Mucosa of descending colon (tissue), 3 donors: Measurements from ENCODE around the gene CHCHD4. TPM values are rescaled to one million over a fixed set of nuclear protein-coding genes. Genes with fewer than 3 reads are reported as not detected.

Experiments
- ATAC-seq: fragments of 200-7000 bp; cut with Tn5 transposase; one replicate; pipeline ENCODE4 v1.9.1; 2020; ENCODE audit warnings: mild to moderate bottlenecking, moderate library complexity
- DNase-seq, 3 donors: peaks; one replicate each; pipeline ENCODE4 v3.0.0-alpha.2; 2020
- H3K36me3 ChIP-seq: fragments of 200-600 bp; one replicate; pipeline ENCODE4 v1.8.0; 2021; ENCODE audit warnings: low read depth, mild to moderate bottlenecking
- H3K4me1 ChIP-seq: fragments of 200-600 bp; one replicate; pipeline ENCODE4 v1.8.0; 2021; ENCODE audit warnings: low read depth, mild to moderate bottlenecking
- H3K4me3 ChIP-seq: fragments of 200-600 bp; one replicate; pipeline ENCODE4 v1.8.0; 2021; ENCODE audit warnings: mild to moderate bottlenecking
- H3K9me3 ChIP-seq: fragments of 200-600 bp; one replicate; pipeline ENCODE4 v1.8.0; 2021; ENCODE audit warnings: mild to moderate bottlenecking
- CTCF ChIP-seq: fragments of 200-600 bp; IDR thresholded peaks from one replicate; pipeline ENCODE4 v1.8.0; 2022; ENCODE audit warnings: antibody characterized with exemption, mild to moderate bottlenecking
- intact Hi-C, 2 donors: fragments of 100-400 bp; cut with DNase I in 1 of 2; cut with micrococcal nuclease in 1 of 2; formaldehyde crosslinking; loops; one replicate each; pipeline versions ENCODE4 v1.11.0 to v1.11.1; 2022; cut with DNase I, micrococcal nuclease
- total RNA-seq, 3 donors: library from RNA; stranded (reverse); fragmentation: NEBNext Ultra II Directional in 2 of 3; extraction: Animal tissue kit (Norgen Biotek cat#: 25700) in 2 of 3; gene quantifications; one replicate each; pipeline versions ENCODE4 v1.2.1 to v1.2.4, GENCODE V29; 2021 to 2023
- donor health status: DM: no; HTN: no; CAD: no; lungs with moderate emphysema.
- donor health status: DM: no; HTN: no; CAD: no.
- donor health status: DM: no; HTN: yes; CAD: no.

Gene CHCHD4
- total RNA-seq, 3 donors from 2014 or later: 15.1 to 32.6 (median 15.2) TPM

DNA sequence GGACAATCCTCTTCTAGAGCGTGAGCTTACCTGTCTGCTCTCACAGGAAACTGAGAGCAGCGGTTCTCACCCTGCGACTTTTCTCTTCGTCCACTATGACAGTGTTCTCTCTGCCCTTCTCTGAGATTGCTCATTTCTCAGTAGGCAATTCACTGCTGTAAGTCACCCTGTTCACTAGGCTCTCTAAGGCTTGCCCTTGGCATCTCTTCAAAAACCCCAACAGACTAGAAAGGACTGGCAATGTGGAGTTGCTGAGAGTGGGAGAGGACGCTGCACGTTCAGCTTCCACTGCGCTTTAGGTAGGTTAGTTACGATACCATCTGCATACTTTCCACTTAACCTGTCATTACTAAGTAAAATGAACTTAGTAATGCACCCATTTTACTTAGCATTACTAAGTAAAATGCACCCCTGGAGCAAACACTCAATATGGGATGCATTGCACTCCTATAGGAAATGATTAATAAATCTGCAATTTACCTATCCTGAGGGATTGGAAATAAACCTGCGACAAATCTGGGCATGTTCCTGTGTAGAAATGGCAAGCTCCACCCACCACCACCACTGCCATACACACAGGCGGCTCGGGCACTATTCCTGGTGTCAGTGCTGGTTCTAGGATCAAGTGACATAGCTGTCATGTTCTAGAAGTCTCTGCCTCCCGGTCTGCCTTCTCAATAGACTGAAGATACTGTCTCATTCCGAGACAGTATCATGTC, 32.3 kb upstream of the CHCHD4 start:
- no peak for TF ChIP-seq CTCF
- Histone ChIP-seq H3K4me3 (no peak overlapping the region), H3K9me3 (peaks cover 10% of the 10 kb centered on the region), H3K36me3 (peaks cover 12% of the 10 kb centered on the region), H3K4me1 (no peaks in the 10 kb centered on the region)
- no peak for ATAC-seq
- intact Hi-C loops: no loop called here
- no peak for DNase-seq

GRCh38 chr3:14156201-14156600, 31.5 kb upstream of the CHCHD4 start:
- Histone ChIP-seq H3K36me3 (peaks cover 12% of the 10 kb centered on the region), H3K4me1 (no peaks in the 10 kb centered on the region), H3K4me3 (no peak overlapping the region), H3K9me3 (peaks cover 2% of the 10 kb centered on the region)
- no peak for TF ChIP-seq CTCF
- ATAC-seq: no peak
- DNase-seq: no peak
- intact Hi-C loops: no loop called here

- TF ChIP-seq CTCF: no peak
- H3K36me3 ChIP-seq: peaks cover 12% of the 10 kb centered on the region
- H3K4me1 ChIP-seq: no peaks in the 10 kb centered on the region
- no peak for DNase-seq
- no peak for ATAC-seq
- intact Hi-C loops: no loop called here
- no peak overlapping the region for H3K4me3 ChIP-seq
- no peaks in the 10 kb centered on the region for H3K9me3 ChIP-seq
Observed at GRCh38 chr3:14154895-14155440, 30.3 kb upstream of the CHCHD4 start.

- ATAC-seq (no peak), DNase-seq (no peak)
- peaks cover 11% of the 10 kb centered on the region for H3K36me3 ChIP-seq
- no peaks in the 10 kb centered on the region for H3K4me1 ChIP-seq
- intact Hi-C loops: no loop called here
- no peak for TF ChIP-seq CTCF
- H3K9me3 ChIP-seq: no peaks in the 10 kb centered on the region
- H3K4me3 ChIP-seq: no peak overlapping the region
Observed at GRCh38 chr3:14154276-14154675, 29.6 kb upstream of the CHCHD4 start.

DNA sequence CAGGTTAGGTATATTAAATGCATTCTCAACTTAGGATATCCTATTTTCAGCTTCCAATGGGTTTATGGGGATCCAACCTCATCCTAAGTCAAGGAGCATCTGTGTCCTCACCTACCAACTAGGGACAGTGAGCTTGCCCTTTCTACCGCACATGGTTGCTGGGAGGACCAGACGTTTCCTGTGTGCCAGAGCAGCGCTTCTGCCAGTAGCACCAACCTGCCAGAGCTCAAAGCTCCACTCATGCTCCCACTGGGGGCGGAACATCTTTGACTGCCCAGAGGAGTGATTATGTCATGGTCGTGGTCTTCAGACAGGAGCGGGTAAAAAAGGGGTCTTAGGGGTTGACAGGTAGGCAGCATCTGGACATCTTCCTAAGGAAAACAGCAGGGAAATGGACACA, 29.0 kb upstream of the CHCHD4 start:
- intact Hi-C loops: no loop called here

More for the DNA sequence above, 29.0 kb upstream of the CHCHD4 start:
- ATAC-seq (no peak), DNase-seq (no peak)
- TF ChIP-seq CTCF: no peak
- Histone ChIP-seq H3K36me3 (peaks cover 8% of the 10 kb centered on the region), H3K9me3 (no peaks in the 10 kb centered on the region), H3K4me3 (no peak overlapping the region), H3K4me1 (no peaks in the 10 kb centered on the region)
